Karpas-422 (cell line): ENCODE measurements around the gene ODF2L. TPM values are rescaled to one million over a fixed set of nuclear protein-coding genes. Genes with fewer than 3 reads are reported as not detected.

Experiments
- DNase-seq: peaks from one replicate; pipeline ENCODE4 v3.0.0-alpha.2; 2015
- H2AFZ ChIP-seq: fragments of 200-600 bp; sonication (generic); 2 replicates; pipeline ENCODE4 v1.6.1; 2014; ENCODE audit warnings: antibody characterized with exemption, low read length, mixed read lengths
- H3K27ac ChIP-seq: fragments of 200-600 bp; sonication (generic); 2 replicates; pipeline ENCODE4 v1.5.1; 2014; ENCODE audit warnings: mild to moderate bottlenecking, low read length, moderate library complexity
- H3K27me3 ChIP-seq: fragments of 200-600 bp; sonication (generic); 2 replicates; pipeline ENCODE4 v1.6.1; 2014; ENCODE audit warnings: low read length, mixed read lengths
- H3K36me3 ChIP-seq: fragments of 200-600 bp; sonication (generic); 2 replicates; pipeline ENCODE4 v1.6.1; 2014; ENCODE audit warnings: low read length, mixed read lengths; ENCODE audit not compliant: insufficient read depth
- H3K4me1 ChIP-seq: fragments of 200-600 bp; sonication (generic); 2 replicates; pipeline ENCODE4 v1.6.1; 2014; ENCODE audit warnings: mild to moderate bottlenecking, low read length, mixed read lengths
- H3K4me2 ChIP-seq: fragments of 200-600 bp; sonication (generic); 2 replicates; pipeline ENCODE4 v1.6.1; 2014; ENCODE audit warnings: low read length, low read depth, mild to moderate bottlenecking; ENCODE audit not compliant: poor library complexity, severe bottlenecking
- H3K4me3 ChIP-seq: fragments of 200-600 bp; sonication (generic); 2 replicates; pipeline ENCODE4 v1.5.1; 2014; ENCODE audit warnings: mild to moderate bottlenecking, antibody characterized with exemption, low read length, mixed read lengths
- H3K79me2 ChIP-seq: fragments of 200-600 bp; sonication (generic); 2 replicates; pipeline ENCODE4 v1.6.1; 2014; ENCODE audit warnings: mild to moderate bottlenecking, low read length, mixed read lengths
- H3K9ac ChIP-seq: fragments of 200-600 bp; sonication (generic); 2 replicates; pipeline ENCODE4 v1.6.0; 2014; ENCODE audit warnings: low read length
- H3K9me2 ChIP-seq: fragments of 200-600 bp; sonication (generic), shearing (Covaris generic); replicated peaks from 2 replicates; pipeline ENCODE4 v1.6.0; 2014; ENCODE audit warnings: mild to moderate bottlenecking, low read length, moderate library complexity; ENCODE audit not compliant: insufficient read depth
- H3K9me3 ChIP-seq: fragments of 300-700, 200-600 bp; sonication (generic); 2 replicates; pipeline ENCODE4 v1.6.1; 2014; ENCODE audit warnings: low read length, mixed read lengths
- H4K20me1 ChIP-seq: fragments of 200-600 bp; sonication (generic); 2 replicates; pipeline ENCODE4 v1.6.1; 2014; ENCODE audit warnings: mild to moderate bottlenecking, antibody characterized with exemption, low read length, low read depth; ENCODE audit not compliant: insufficient read depth
- total RNA-seq: library from RNA; depleted of rRNA; stranded (reverse); fragments of >200 nt; shearing (Covaris generic); gene quantifications from 2 replicates; pipeline ENCODE4 v1.2.3, GENCODE V29; 2014; ENCODE audit warnings: low replicate concordance

The ODF2L gene
- total RNA-seq, 1 experiment from 2014 or later, result 11.1 TPM

- H3K36me3 ChIP-seq, result no peaks in the 10 kb centered on the region
- no peak overlapping the region for H3K4me3 ChIP-seq
- no peaks in the 10 kb centered on the region for H3K27me3 ChIP-seq
- no peak overlapping the region for H2AFZ ChIP-seq
- H3K27ac ChIP-seq, result no peak overlapping the region
- no peak overlapping the region for H3K4me2 ChIP-seq
- H3K9me3 ChIP-seq, result no peaks in the 10 kb centered on the region
- no peaks in the 10 kb centered on the region for H4K20me1 ChIP-seq
- no peaks in the 10 kb centered on the region for H3K9me2 ChIP-seq
- no peak for DNase-seq
- no peaks in the 10 kb centered on the region for H3K4me1 ChIP-seq
- no peak overlapping the region for H3K9ac ChIP-seq
- H3K79me2 ChIP-seq, result no peaks in the 10 kb centered on the region
Measured at GRCh38 chr1:86409416-86410021, 13.4 kb upstream of the ODF2L start.

DNA sequence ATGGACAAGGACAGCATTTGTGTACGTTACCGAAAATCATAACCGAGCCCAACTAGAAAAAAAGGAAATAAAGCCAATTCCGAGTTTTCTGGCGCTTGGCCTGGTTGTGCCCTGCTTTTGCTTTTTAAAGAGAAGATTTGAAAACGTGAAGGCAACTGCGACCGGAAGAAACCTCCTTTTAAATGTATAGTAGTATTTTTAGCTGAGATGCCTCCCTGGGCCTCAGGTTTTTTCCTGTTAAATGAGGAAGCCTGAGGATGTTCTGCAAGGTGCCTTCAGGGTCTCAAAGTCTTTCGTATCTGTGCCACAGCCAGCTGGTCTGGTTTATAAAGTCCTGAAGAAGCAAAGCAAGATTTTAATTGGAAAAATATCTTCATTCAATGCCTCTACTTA is 371 bp upstream of the ODF2L start:
- H3K27ac ChIP-seq, result no peak overlapping the region
- H3K9me3 ChIP-seq, result no peaks in the 10 kb centered on the region
- H3K4me2 ChIP-seq, result peak overlapping the region; percentile 91
- H3K4me3 ChIP-seq, result peak overlapping the region; percentile 77
- H2AFZ ChIP-seq, result peak overlapping the region; percentile 98
- H3K9me2 ChIP-seq, result no peaks in the 10 kb centered on the region
- no peak for DNase-seq
- H3K4me1 ChIP-seq, result peaks cover 16% of the 10 kb centered on the region
- H3K9ac ChIP-seq, result peak overlapping the region; percentile 71
- no peaks in the 10 kb centered on the region for H3K27me3 ChIP-seq
- H3K36me3 ChIP-seq, result no peaks in the 10 kb centered on the region
- H4K20me1 ChIP-seq, result no peaks in the 10 kb centered on the region
- H3K79me2 ChIP-seq, result no peaks in the 10 kb centered on the region

DNA sequence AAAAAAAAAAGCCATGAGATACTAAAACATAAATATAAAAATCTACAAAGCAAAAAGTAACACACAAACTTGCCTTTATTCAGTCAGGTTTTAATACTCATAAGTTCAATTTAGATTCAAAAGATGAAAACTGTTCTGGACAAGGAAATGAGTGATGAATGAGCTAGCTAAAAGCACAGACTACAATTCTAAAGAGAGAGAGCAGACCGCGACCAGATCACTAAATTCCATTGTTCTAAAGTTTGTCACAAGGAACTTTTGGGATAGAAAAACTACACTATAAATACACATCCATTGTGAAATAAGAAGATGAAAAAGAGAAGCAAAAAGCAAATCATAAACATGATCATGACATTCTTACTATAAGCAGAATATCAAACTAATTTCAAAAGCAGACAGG is 1.7 kb downstream of the ODF2L start:
- Histone ChIP-seq H3K4me2 (no peak overlapping the region), H2AFZ (no peak overlapping the region), H3K27ac (no peak overlapping the region), H3K4me1 (peaks cover 16% of the 10 kb centered on the region), H3K79me2 (no peaks in the 10 kb centered on the region), H3K9me2 (no peaks in the 10 kb centered on the region), H3K36me3 (no peaks in the 10 kb centered on the region), H3K9me3 (no peaks in the 10 kb centered on the region), H3K4me3 (no peak overlapping the region), H3K9ac (no peak overlapping the region), H4K20me1 (0 out of 2 replicates have a peak, but pooled peaks cover 4% of the 10 kb centered on the region), H3K27me3 (no peaks in the 10 kb centered on the region)
- no peak for DNase-seq

DNA sequence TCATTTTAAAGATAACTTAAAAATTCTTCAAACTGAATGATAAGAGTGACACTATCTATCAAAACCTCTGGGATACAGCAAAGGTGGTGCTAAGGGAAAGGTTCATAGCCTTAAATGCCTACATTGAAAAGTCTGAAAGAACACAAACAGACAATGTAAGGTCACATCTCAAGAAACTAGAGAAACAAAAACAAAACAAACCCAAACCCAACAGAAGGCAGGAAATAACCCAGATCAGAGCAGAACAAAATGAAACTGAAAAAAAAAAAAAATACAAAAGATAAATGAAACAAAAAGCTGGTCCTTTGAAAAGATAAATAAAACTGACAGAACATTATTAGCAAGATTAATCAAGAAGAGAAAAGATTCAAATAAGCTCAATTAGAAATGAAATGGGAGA is 6.8 kb downstream of the ODF2L start:
- Histone ChIP-seq H3K4me2 (no peak overlapping the region), H3K9me2 (no peaks in the 10 kb centered on the region), H3K27ac (no peak overlapping the region), H3K4me3 (no peak overlapping the region), H3K79me2 (no peaks in the 10 kb centered on the region), H3K27me3 (no peaks in the 10 kb centered on the region), H3K4me1 (no peaks in the 10 kb centered on the region), H4K20me1 (0 out of 2 replicates have a peak, but pooled peaks cover 10% of the 10 kb centered on the region), H3K9me3 (no peaks in the 10 kb centered on the region), H3K36me3 (no peaks in the 10 kb centered on the region), H2AFZ (no peak overlapping the region), H3K9ac (no peak overlapping the region)
- DNase-seq, result no peak

DNA sequence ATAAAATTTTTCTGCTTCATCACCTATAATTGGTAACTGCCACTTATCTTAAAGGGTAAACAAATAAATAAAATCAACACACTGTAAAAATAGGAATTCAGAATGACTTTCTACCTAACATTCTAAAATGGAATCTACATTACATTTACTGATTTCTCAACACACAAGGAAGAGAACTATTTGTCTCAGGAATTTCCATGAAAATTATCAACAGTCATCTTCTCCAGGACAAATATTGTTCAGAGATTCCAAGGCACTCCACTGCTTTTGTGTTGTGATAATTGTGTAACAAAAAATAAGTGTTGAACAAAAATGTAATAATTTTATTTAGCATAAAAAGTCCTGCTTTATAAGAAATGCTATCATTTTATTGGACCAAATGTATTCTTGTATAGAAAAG is 7.3 kb downstream of the ODF2L start:
- no peaks in the 10 kb centered on the region for H3K4me1 ChIP-seq

DNA sequence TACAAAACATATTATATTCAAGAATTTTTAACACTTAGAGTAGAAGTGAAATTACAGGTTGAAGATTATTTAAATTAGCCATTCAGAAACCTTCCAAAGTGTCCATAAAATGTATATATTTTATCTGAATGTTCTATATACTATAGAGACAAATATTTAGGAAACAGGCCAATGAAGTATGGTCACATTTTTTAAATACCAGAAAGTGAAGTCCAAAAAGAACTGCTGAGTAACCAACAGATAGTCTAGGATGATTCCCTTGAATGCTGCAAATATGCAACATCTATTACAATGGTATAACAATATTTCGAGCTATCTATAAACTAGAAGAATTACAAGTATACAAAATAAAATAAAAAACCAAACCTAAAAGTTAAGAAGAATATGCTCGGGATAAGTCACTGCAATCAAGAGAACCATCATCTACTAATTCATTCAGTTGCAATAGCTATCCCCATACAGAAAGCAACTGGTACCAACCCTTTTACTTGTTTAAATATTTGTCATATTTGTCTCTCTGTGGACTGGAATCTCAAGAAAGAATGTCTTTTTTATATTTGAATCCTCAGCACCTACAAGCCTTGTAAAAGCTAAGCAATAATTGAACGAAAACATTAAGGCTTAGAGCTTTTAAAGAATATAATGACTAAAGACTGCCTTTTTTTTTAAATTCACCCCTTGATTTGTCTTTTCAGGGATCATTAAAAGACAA is 8.1 kb downstream of the ODF2L start:
- DNase-seq, result no peak
- H4K20me1 ChIP-seq, result 0 out of 2 replicates have a peak, but pooled peaks cover 10% of the 10 kb centered on the region
- no peaks in the 10 kb centered on the region for H3K36me3 ChIP-seq
- no peak overlapping the region for H3K27ac ChIP-seq
- H3K27me3 ChIP-seq, result no peaks in the 10 kb centered on the region
- H3K4me1 ChIP-seq, result no peaks in the 10 kb centered on the region
- no peak overlapping the region for H3K4me3 ChIP-seq
- no peak overlapping the region for H3K9ac ChIP-seq
- H3K9me3 ChIP-seq, result no peaks in the 10 kb centered on the region
- no peaks in the 10 kb centered on the region for H3K9me2 ChIP-seq
- no peak overlapping the region for H3K4me2 ChIP-seq
- H3K79me2 ChIP-seq, result no peaks in the 10 kb centered on the region
- H2AFZ ChIP-seq, result no peak overlapping the region

More for the DNA sequence above, 7.3 kb downstream of the ODF2L start:
- Histone ChIP-seq H3K4me2 (no peak overlapping the region), H3K9me2 (no peaks in the 10 kb centered on the region), H3K9ac (no peak overlapping the region), H3K9me3 (no peaks in the 10 kb centered on the region), H2AFZ (no peak overlapping the region), H3K36me3 (no peaks in the 10 kb centered on the region), H3K27ac (no peak overlapping the region), H3K79me2 (no peaks in the 10 kb centered on the region), H3K4me3 (no peak overlapping the region), H4K20me1 (0 out of 2 replicates have a peak, but pooled peaks cover 10% of the 10 kb centered on the region), H3K27me3 (no peaks in the 10 kb centered on the region)
- no peak for DNase-seq

- Histone ChIP-seq H3K4me2 (no peak overlapping the region), H3K9me3 (no peaks in the 10 kb centered on the region), H3K27ac (no peak overlapping the region), H3K4me1 (no peaks in the 10 kb centered on the region), H2AFZ (no peak overlapping the region), H3K4me3 (no peak overlapping the region), H3K9me2 (no peaks in the 10 kb centered on the region), H3K36me3 (no peaks in the 10 kb centered on the region), H4K20me1 (no peaks in the 10 kb centered on the region), H3K79me2 (no peaks in the 10 kb centered on the region), H3K9ac (no peak overlapping the region), H3K27me3 (no peaks in the 10 kb centered on the region)
- DNase-seq, result no peak
Measured at GRCh38 chr1:86382878-86383277, 13.2 kb downstream of the ODF2L start.

GRCh38 chr1:86381223-86381622 is 14.9 kb downstream of the ODF2L start:
- no peak for DNase-seq
- no peaks in the 10 kb centered on the region for H3K9me2 ChIP-seq

More at GRCh38 chr1:86381223-86381622, 14.9 kb downstream of the ODF2L start:
- Histone ChIP-seq H4K20me1 (no peaks in the 10 kb centered on the region), H3K9me3 (peaks cover 2% of the 10 kb centered on the region; the same call in 1 of the 2 replicates), H3K36me3 (no peaks in the 10 kb centered on the region), H3K4me2 (no peak overlapping the region), H3K4me3 (no peak overlapping the region), H3K4me1 (no peaks in the 10 kb centered on the region), H3K27me3 (no peaks in the 10 kb centered on the region), H3K9ac (no peak overlapping the region), H3K79me2 (no peaks in the 10 kb centered on the region), H2AFZ (no peak overlapping the region), H3K27ac (no peak overlapping the region)
